Measurements from ENCODE around the gene NUP37.
A peak's percentile ranks its signal among the peaks of the same experiment; 100 is the strongest.
"Not testable (repeated sequence)": the region's sequence is repeated elsewhere in the genome, so short reads cannot be mapped to it uniquely, and the experiment has no call there.

The NUP37 gene, protein sequence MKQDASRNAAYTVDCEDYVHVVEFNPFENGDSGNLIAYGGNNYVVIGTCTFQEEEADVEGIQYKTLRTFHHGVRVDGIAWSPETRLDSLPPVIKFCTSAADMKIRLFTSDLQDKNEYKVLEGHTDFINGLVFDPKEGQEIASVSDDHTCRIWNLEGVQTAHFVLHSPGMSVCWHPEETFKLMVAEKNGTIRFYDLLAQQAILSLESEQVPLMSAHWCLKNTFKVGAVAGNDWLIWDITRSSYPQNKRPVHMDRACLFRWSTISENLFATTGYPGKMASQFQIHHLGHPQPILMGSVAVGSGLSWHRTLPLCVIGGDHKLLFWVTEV

GRCh38 chr12:102119674-102120563, at the start of gene NUP37, which contains the start of gene PARPBP:
TSS of gene NUP37 (minus strand) at chr12:102120114. CDS start at chr12:102118518, 1,596 bp downstream.
TSS of gene PARPBP (plus strand) at chr12:102120183. CDS start at chr12:102123889, 3,706 bp downstream.
- TF ChIP-seq, protein P1, sequence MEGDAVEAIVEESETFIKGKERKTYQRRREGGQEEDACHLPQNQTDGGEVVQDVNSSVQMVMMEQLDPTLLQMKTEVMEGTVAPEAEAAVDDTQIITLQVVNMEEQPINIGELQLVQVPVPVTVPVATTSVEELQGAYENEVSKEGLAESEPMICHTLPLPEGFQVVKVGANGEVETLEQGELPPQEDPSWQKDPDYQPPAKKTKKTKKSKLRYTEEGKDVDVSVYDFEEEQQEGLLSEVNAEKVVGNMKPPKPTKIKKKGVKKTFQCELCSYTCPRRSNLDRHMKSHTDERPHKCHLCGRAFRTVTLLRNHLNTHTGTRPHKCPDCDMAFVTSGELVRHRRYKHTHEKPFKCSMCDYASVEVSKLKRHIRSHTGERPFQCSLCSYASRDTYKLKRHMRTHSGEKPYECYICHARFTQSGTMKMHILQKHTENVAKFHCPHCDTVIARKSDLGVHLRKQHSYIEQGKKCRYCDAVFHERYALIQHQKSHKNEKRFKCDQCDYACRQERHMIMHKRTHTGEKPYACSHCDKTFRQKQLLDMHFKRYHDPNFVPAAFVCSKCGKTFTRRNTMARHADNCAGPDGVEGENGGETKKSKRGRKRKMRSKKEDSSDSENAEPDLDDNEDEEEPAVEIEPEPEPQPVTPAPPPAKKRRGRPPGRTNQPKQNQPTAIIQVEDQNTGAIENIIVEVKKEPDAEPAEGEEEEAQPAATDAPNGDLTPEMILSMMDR (IDR thresholded peaks at IDR 0.05): peak; percentile 31
- TF ChIP-seq ZFX (IDR thresholded peaks at IDR 0.05; ENCODE audit: borderline replicate concordance): no peak
- peak within 1 kb of the TSS; percentile 80 for H3K27ac ChIP-seq

DNA sequence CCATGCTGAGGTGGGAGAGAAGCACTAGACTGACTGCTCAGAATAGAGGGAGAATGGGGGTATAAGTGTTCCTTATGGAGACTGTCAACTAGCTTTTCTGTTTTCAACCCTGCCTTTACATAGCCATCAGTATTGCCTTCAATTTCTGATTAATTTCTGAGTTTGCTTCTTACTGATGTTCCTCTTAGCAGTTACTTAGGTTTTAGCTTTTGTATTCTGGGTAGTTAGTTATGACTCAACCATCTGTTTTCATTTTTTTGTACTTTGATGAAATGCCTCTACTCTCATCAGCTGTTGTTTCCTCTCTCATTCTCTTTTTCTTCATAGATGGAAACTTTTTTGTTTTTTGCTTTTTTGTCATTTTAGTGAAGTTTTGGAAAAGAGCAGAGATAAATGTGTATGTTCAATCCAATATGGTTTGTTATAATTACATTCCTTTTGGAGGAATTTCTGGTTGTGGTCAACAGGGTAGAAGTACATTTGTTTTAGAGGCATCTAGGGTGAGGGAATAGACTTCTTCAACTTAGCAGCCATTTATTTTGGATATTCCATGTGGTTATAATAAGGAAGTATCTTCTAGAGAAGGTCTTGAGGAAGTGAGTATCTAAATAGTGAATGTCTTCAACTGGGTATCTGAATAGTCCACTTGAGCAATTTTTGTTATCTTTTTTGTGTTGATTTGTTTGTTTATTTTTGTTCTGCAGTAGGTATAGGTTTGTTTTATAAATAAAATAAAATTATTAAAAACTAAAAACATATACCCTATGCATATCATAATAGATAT, 48.1 kb upstream of the NUP37 start:
- H3K27ac ChIP-seq: no peak overlapping the region

GRCh38 chr12:102163383-102163782, 43.5 kb upstream of the NUP37 start:
- TF ChIP-seq, protein P1 (IDR thresholded peaks at IDR 0.05): no peak
- no peak for TF ChIP-seq ZFX (IDR thresholded peaks at IDR 0.05; ENCODE audit: borderline replicate concordance)

More for the DNA sequence above, 48.1 kb upstream of the NUP37 start:
- no peak for TF ChIP-seq ZFX (IDR thresholded peaks at IDR 0.05; ENCODE audit: borderline replicate concordance)
- TF ChIP-seq, protein P1 (IDR thresholded peaks at IDR 0.05): no peak

GRCh38 chr12:102155206-102155605, 35.3 kb upstream of the NUP37 start:
- H3K27ac ChIP-seq: not testable (repeated sequence)

More at GRCh38 chr12:102163383-102163782, 43.5 kb upstream of the NUP37 start:
- no peak overlapping the region for H3K27ac ChIP-seq

DNA sequence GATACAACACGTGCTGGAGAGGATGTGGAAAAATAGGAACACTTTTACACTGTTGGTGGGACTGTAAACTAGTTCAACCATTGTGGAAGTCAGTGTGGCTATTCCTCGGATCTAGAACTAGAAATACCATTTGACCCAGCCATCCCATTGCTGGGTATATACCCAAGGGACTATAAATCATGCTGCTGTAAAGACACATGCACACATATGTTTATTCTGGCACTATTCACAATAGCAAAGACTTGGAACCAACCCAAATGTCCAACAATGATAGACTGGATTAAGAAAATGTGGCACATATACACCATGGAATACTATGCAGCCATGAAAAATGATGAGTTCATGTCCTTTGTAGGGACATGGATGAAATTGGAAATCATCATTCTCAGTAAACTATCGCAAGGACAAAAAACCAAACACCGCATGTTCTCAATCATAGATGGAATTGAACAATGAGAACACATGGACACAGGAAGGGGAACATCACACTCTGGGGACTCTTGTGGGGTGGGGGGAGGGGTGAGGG, 27.2 kb upstream of the NUP37 start:
- not testable (repeated sequence) for H3K27ac ChIP-seq

- no peak for TF ChIP-seq ZFX (IDR thresholded peaks at IDR 0.05; ENCODE audit: borderline replicate concordance)
Observed at GRCh38 chr12:102144221-102144620, 24.3 kb upstream of the NUP37 start.

GRCh38 chr12:102142866-102143373, 23.0 kb upstream of the NUP37 start:
- not testable (repeated sequence) for H3K27ac ChIP-seq

More at GRCh38 chr12:102144221-102144620, 24.3 kb upstream of the NUP37 start:
- no peak overlapping the region for H3K27ac ChIP-seq

DNA sequence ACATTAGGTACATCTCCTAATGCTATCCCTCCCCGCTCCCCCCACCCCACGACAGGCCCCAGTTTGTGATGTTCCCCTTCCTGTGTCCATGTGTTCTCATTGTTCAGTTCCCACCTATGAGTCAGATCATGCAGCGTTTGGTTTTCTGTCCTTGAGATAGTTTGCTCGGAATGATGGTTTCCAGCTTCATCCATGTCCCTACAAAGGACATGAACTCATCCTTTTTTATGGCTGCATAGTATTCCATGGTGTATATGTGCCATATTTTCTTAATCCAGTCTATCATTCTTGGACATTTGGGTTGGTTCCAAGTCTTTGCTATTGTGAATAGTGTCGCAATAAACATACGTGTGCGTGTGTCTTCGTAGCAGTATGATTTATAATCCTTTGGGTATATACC, 17.7 kb upstream of the NUP37 start:
- not testable (repeated sequence) for H3K27ac ChIP-seq

- not testable (repeated sequence) for H3K27ac ChIP-seq
Observed at GRCh38 chr12:102131442-102131841, 11.5 kb upstream of the NUP37 start.

DNA sequence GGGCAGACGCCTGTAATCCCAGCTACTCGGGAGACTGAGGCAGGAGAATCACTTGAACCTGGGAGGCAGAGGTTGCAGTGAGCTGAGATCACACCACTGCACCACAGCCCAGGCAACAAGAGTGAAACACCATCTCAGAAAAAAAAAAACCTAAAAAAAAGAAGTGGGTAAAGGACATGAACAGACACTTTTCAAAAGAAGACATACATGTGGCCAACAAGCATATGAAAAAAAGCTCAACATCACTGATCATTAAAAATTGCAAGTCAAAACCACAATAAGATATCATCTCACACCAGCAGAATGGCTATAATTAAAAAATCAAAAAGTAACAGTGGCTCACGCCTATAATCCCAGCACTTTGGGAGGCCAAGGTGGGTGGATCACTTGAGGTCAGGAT, 10.8 kb upstream of the NUP37 start:
- H3K27ac ChIP-seq: not testable (repeated sequence)

DNA sequence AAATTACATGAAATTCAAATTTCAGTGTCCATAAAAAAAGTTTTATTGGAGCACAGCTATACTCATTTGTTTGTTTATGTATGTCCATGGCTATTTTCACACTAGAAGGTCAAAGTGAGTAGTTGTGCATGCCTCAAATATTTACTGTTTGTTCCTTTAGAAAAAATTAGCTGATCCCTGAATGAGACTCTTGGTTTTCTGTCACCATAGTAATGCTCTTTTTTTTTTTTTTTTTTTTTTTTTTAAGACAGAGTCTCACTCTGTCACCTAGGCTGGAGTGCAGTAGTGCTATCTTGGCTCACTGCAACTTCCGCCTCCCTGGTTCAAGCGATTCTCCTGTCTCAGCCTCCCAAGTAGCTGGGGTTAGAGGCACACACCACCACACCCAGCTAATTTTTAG, 1.4 kb upstream of the NUP37 start:
- peak overlapping the region; percentile 80 for H3K27ac ChIP-seq

Data from 22Rv1 (cell line).